GM21717 (cell line): ENCODE measurements around the gene SYT2.

Experiments
- ATAC-seq: cut with Tn5 transposase; IDR thresholded peaks from one replicate; pipeline ENCODE4 v1.9.1; 2021; ENCODE audit warnings: mild to moderate bottlenecking, moderate library complexity; ENCODE audit not compliant: unreplicated experiment

Gene SYT2

GRCh38 chr1:202680586-202681352 is 29.5 kb downstream of the SYT2 start:
- ATAC-seq: no peak

- ATAC-seq: no peak
Observed at GRCh38 chr1:202679406-202680177, 30.7 kb downstream of the SYT2 start.

GRCh38 chr1:202677433-202677832 is 32.8 kb downstream of the SYT2 start:
- no peak for ATAC-seq

DNA sequence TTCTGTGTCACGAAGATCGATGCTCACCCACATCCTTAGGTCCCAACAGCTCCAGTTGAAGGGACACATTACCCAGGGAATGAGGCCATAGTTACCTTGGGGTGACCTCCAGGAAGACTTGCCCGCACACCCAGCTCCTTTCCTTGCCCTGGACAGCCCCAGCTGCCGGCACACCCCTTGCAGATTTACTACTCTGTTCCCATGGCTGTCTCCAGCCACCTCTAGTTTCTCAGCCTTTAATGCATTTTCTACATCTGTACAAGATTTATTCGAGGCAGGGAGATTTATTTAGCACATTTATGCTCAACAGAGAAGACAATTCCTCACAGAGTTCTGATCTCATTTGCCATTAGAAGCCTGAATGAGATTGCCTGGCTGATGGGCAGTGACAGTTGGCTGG is 36.7 kb downstream of the SYT2 start:
- ATAC-seq: no peak

DNA sequence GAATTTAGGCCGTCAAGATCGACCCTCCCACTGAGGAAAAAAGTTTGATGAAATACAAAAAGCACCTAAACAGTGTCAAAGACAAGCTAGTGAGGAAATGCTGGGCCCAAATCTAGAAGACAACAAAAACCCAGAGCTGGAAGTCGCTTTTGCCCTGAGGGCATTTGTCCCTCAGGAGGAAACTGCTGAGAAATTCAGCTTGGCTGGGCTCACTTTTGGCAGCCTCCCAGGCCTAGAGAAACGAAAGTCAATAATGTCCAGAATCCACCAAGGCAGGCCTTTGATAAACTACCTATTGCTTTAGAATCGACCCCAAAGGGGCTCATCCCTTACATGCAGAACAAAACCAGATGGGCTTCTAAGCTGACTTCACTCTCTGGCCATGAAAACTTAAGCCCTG is 38.9 kb downstream of the SYT2 start:
- no peak for ATAC-seq

GRCh38 chr1:202665417-202665816 is 44.8 kb downstream of the SYT2 start:
- ATAC-seq: no peak

- no peak for ATAC-seq
Observed at GRCh38 chr1:202664083-202664482, 46.2 kb downstream of the SYT2 start.

- ATAC-seq: no peak
Observed at GRCh38 chr1:202663131-202663530, 47.1 kb downstream of the SYT2 start.

DNA sequence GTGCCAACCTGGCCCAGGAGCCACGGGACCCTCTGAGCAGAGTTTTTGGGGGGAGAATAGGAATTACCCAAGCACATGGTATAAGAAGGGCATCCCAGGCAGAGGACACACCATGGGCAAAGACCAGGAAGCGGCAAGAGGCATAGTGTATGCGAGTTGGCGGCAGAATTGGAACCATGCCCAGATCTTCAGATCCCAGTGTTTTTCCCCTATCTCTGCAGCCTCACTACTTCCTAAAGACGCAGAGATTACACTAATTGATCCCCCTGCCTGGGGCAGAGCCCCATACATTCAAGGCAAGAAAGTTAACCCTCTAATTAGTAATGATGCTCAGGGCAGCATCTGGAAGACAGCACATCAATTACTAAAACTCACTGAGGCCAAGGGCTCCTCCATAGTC is 48.2 kb downstream of the SYT2 start:
- no peak for ATAC-seq

DNA sequence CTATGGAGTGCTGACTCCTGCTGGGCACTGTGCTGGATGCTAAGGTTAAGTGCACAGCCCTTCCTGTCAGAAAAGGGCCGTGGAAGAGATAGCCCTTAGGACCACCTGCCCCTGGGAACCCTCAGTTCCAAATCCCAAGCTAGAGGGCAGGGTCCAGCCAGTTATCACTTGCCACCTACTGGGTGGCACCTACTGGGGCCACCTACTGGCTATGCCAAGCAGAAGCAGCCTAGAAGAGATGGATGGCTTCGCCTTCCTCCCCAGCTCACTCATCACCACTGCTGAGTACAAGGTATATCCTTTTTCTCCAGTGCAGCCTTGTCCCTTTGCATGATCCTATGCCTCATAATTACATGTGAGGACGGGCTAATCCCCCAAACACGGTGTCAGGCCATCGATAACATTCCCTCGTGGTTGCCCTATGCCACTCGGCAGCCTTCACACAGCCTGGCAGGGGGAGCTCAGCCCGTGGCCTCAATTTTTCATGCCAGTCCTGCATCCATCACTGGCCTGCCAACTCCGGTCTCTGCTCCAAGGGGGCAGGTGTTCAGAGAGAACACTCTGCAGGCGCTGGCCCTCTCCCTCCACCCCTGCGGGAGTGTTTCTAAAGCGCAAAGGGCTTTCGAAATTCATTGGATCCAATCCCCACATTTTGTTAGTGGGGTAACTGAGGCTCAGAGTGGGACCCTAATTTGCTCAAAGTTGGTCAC is 49.0 kb downstream of the SYT2 start:
- ATAC-seq: no peak

GRCh38 chr1:202659974-202660373 is 50.3 kb downstream of the SYT2 start:
- ATAC-seq: no peak

DNA sequence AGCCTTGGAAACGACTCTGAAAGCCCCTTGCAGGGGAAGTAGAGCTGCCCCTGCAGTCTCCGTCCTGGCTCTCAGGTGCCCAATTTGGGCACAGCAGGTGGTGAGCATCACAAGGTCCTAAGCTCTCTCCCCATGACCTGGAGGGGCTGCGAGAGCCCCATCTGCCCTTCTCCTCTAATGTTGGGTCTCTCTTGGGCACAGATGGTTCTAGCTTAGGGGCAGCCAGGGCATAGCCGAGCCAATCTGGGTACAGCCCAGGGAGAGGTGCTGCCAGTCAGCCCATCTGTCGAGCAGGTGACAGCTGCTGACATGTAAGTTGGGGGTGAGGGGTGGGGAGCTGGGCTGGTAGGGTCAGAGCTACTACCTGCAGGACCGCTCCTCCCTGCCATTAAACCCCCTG is 50.7 kb downstream of the SYT2 start:
- ATAC-seq: no peak

- no peak for ATAC-seq
Observed at GRCh38 chr1:202658769-202659168, 51.5 kb downstream of the SYT2 start.

- ATAC-seq: no peak
Observed at GRCh38 chr1:202658251-202658759, 51.9 kb downstream of the SYT2 start.

DNA sequence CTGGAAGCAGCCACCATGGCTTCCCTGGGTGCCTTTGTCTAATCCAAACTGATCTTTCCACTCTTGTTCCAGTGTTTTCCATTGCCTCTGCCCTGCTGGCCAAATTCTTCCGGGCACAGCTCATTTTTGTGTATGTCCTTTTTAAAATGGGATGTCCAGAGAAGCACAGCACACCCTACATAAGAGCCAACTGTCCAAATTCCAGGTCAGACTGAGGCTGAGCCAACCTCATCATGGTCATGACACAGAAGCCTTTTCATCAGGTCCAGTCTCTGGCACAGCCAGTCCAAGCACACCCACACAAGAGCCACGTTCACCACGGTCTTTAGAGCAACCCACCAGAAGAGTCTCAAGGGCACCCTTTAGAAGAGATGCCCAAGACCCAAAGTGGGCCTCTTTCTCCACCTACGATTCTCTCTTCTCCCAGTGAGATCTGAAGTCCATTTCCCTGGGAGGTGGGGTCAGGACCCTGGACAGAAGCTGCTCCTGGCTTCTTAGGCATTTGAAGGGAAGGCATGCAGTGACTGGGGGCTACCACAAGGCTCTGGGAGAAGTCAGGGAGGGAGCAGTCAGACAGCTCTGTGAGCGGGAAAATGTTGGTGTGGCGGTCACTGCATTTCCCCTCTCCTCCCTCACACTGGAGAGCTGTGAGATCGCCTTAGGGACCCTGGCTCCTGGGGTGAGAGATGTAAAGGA is 53.2 kb downstream of the SYT2 start:
- ATAC-seq: no peak

GRCh38 chr1:202656057-202656456 is 54.2 kb downstream of the SYT2 start:
- ATAC-seq: no peak

DNA sequence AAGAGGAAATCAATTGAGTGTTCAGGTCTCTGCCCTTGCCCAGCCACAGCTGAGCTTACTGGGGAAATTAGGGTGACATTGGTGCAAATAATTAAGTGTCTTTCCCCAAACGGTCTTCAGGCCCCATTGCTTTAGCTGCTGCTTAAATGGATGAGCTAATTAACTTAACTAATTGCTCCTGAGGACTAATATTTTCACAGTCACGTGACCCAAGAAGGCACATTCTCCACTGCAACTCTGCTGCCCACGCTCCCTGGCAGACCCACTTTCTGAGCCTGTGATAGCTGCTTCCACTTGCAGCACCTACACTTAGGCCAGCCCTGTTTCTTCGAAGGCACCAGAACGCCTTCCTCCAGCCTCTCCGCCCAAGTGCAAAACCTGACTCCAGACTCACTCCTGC is 56.2 kb downstream of the SYT2 start:
- no peak for ATAC-seq

- no peak for ATAC-seq
Observed at GRCh38 chr1:202649553-202650392, 60.5 kb downstream of the SYT2 start.

DNA sequence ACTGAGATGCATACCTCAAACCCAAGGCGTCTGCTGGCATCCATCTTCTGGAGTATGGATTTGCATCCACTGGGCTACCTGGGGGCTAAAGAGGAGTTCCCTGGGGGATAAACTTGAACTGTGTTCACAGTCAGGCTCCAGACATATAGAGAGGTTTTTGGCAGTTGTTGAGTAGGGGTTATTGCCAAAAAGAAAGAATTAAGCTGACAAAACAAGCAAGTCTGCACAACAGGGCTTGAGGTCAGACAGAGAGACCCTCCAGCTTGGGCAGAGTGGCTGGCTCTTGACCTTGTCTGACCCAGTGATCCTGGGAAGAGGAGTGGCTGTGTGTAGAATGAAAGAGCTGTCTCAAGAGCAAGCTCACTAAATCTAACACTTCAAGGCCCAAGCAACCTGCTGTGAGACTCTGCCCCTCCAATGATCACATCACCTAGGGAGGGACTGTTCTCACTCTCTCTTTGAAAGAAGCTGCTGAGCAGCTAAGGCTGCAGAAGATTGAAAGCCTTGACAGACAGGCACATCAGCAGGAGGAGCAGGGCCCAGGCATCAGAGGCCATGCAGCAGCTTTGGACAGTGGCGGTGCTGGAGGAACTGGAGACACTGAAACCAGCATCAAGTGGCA is 61.5 kb downstream of the SYT2 start:
- no peak for ATAC-seq

DNA sequence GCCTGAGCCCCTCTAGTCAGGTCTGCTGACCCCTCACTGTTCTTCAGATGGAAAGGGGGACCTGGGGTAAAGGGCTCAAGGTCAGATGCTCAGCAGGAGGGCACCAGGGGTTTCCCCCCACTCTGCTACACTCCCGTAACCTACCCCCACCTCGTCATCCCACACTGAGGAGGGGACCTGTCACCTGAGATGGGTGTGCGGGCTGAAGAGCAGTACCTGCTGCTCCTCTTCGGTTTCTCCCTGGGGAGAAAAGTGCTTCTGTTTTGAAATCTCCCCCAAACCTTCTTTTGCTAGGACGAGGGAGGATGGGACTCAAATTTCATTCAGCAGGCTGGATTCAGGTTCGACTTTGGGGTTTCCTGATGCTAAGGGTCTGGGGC is 65.2 kb downstream of the SYT2 start:
- ATAC-seq: no peak
